GM18867 (cell line): ENCODE data around the gene MGRN1.

ENCODE experiments used
- ATAC-seq: cut with Tn5 transposase; IDR thresholded peaks from one replicate; pipeline ENCODE4 v1.9.1; 2021; ENCODE audit warnings: mild to moderate bottlenecking, moderate library complexity; ENCODE audit not compliant: unreplicated experiment

Gene MGRN1

GRCh38 chr16:4623593-4623992 lies 1.0 kb upstream of the MGRN1 start:
- ATAC-seq, result no peak

- peak; percentile 55 for ATAC-seq
These were observed 367 bp downstream of the MGRN1 start for GRCh38 chr16:4624827-4625559.

GRCh38 chr16:4625560-4626159 lies 1.0 kb downstream of the MGRN1 start:
- no peak for ATAC-seq

GRCh38 chr16:4626396-4626795 lies 1.8 kb downstream of the MGRN1 start:
- ATAC-seq, result no peak

GRCh38 chr16:4628283-4628682 lies 3.7 kb downstream of the MGRN1 start:
- no peak for ATAC-seq

GRCh38 chr16:4631444-4631843 lies 6.8 kb downstream of the MGRN1 start:
- no peak for ATAC-seq

- no peak for ATAC-seq
These were observed 9.4 kb downstream of the MGRN1 start for GRCh38 chr16:4633910-4634635.

GRCh38 chr16:4634768-4635167 lies 10.1 kb downstream of the MGRN1 start:
- ATAC-seq, result no peak

GRCh38 chr16:4636196-4636595 lies 11.6 kb downstream of the MGRN1 start:
- no peak for ATAC-seq

- ATAC-seq, result no peak
These were observed 13.0 kb downstream of the MGRN1 start for GRCh38 chr16:4637501-4638166.

- ATAC-seq, result no peak
These were observed 15.4 kb downstream of the MGRN1 start for GRCh38 chr16:4639899-4640509.

GRCh38 chr16:4640572-4641305 lies 16.1 kb downstream of the MGRN1 start:
- no peak for ATAC-seq

GRCh38 chr16:4641306-4641687 lies 16.7 kb downstream of the MGRN1 start:
- ATAC-seq, result no peak

- no peak for ATAC-seq
These were observed 17.3 kb downstream of the MGRN1 start for GRCh38 chr16:4641895-4642294.

- ATAC-seq, result no peak
These were observed 22.4 kb downstream of the MGRN1 start for GRCh38 chr16:4646773-4647643.

- ATAC-seq, result no peak
These were observed 23.0 kb downstream of the MGRN1 start for GRCh38 chr16:4647644-4647980.

- no peak for ATAC-seq
These were observed 24.3 kb downstream of the MGRN1 start for GRCh38 chr16:4648917-4649316.

GRCh38 chr16:4649744-4650442 lies 25.3 kb downstream of the MGRN1 start:
- no peak for ATAC-seq
